CD14-positive monocyte (primary cell): ENCODE measurements around the gene BLOC1S3. TPM values are rescaled to one million over a fixed set of nuclear protein-coding genes. Genes with fewer than 3 reads are reported as not detected.

Source experiments
- DNase-seq, 3 donors: peaks; one replicate each; pipeline ENCODE4 v3.0.0-alpha.2; 2011 to 2022
- H2AFZ ChIP-seq: 2 replicates; pipeline ENCODE4 v1.6.0; 2012; ENCODE audit warnings: mild to moderate bottlenecking, low read depth, low read length, inconsistent platforms; ENCODE audit not compliant: insufficient read depth, poor library complexity, severe bottlenecking
- H3K27ac ChIP-seq, 2 donors: 1 replicate in 1 of 2; 2 replicates in 1 of 2; pipeline ENCODE4 v1.5.1; 2012 to 2013; ENCODE audit warnings: low read length in 2 of 2, control low read depth in 1 of 2, inconsistent platforms in 1 of 2, low read depth in 1 of 2, mild to moderate bottlenecking in 1 of 2
- H3K27me3 ChIP-seq, 2 donors: one replicate each; pipeline versions ENCODE4 v1.6.0 to v1.6.1; 2011 to 2013; ENCODE audit warnings: low read length in 2 of 2; ENCODE audit not compliant: control insufficient read depth in 2 of 2, insufficient read depth in 2 of 2
- H3K36me3 ChIP-seq, 2 donors: replicated peaks in 1 of 2; 1 replicate in 1 of 2; 2 replicates in 1 of 2; pipeline versions ENCODE4 v1.5.1 to v1.6.1; 2012 to 2013; ENCODE audit warnings: low read length in 2 of 2, control low read depth in 1 of 2, inconsistent platforms in 1 of 2, mild to moderate bottlenecking in 1 of 2; ENCODE audit not compliant: insufficient read depth in 2 of 2, control insufficient read depth in 1 of 2
- H3K4me1 ChIP-seq, 2 donors: 1 replicate in 1 of 2; 2 replicates in 1 of 2; pipeline versions ENCODE4 v1.5.1 to v1.6.1; 2012 to 2013; ENCODE audit warnings: low read length in 2 of 2, control low read depth in 1 of 2, inconsistent platforms in 1 of 2, mild to moderate bottlenecking in 1 of 2, moderate library complexity in 1 of 2; ENCODE audit not compliant: insufficient read depth in 2 of 2, control insufficient read depth in 1 of 2
- H3K4me2 ChIP-seq: replicated peaks from 2 replicates; pipeline ENCODE3; 2012; ENCODE audit warnings: low read length, moderate library complexity, mild to moderate bottlenecking; ENCODE audit not compliant: poor library complexity, severe bottlenecking; ENCODE audit errors: extremely low read depth
- H3K4me3 ChIP-seq, 3 experiments: fragments of 200-600 bp in 1 of 3; sonication (generic) in 1 of 3; replicated peaks in 1 of 3; 1 replicate in 2 of 3; 2 replicates in 1 of 3; pipeline ENCODE4 v1.5.1; 2011 to 2013; ENCODE audit warnings: low read length in 3 of 3, mild to moderate bottlenecking in 3 of 3, control low read depth in 2 of 3, low read depth in 2 of 3, inconsistent platforms in 1 of 3, moderate library complexity in 1 of 3
- H3K79me2 ChIP-seq: 2 replicates; pipeline ENCODE4 v1.6.0; 2012; ENCODE audit warnings: mild to moderate bottlenecking, control low read depth, inconsistent platforms, low read length, moderate library complexity; ENCODE audit not compliant: insufficient read depth
- H3K9ac ChIP-seq: 2 replicates; pipeline ENCODE4 v1.6.0; 2017; ENCODE audit warnings: low read length, mild to moderate bottlenecking; ENCODE audit not compliant: insufficient read depth, poor library complexity, severe bottlenecking
- H3K9me3 ChIP-seq, 2 donors: replicated peaks in 1 of 2; 1 replicate in 1 of 2; 2 replicates in 1 of 2; pipeline versions ENCODE4 v1.5.1 to v1.6.1; 2012 to 2013; ENCODE audit warnings: low read length in 2 of 2, control low read depth in 1 of 2; ENCODE audit not compliant: control insufficient read depth in 1 of 2, insufficient read depth in 1 of 2
- H4K20me1 ChIP-seq: 2 replicates; pipeline ENCODE4 v1.6.0; 2012; ENCODE audit warnings: mild to moderate bottlenecking, low read length, control low read depth, moderate library complexity; ENCODE audit not compliant: insufficient read depth
- H3K27ac Mint-ChIP-seq, 7 donors: one replicate each; pipeline ENCODE4 v1.8.0; 2020; ENCODE audit warnings: mild to moderate bottlenecking in 7 of 7, mixed read lengths in 7 of 7, moderate library complexity in 6 of 7, inconsistent platforms in 2 of 7
- H3K27me3 Mint-ChIP-seq, 3 donors: one replicate each; pipeline ENCODE4 v1.8.0; 2021 to 2022; ENCODE audit warnings: low read depth in 3 of 3, mild to moderate bottlenecking in 3 of 3, mixed read lengths in 3 of 3, moderate library complexity in 3 of 3, inconsistent platforms in 1 of 3
- H3K36me3 Mint-ChIP-seq, 2 donors: one replicate each; pipeline ENCODE4 v1.8.0; 2020; ENCODE audit warnings: mixed read lengths in 2 of 2, inconsistent platforms in 1 of 2, mild to moderate bottlenecking in 1 of 2
- H3K4me1 Mint-ChIP-seq: one replicate; pipeline ENCODE4 v1.8.0; 2020; ENCODE audit warnings: mild to moderate bottlenecking, mixed read lengths
- H3K4me3 Mint-ChIP-seq, 2 donors: one replicate each; pipeline ENCODE4 v1.8.0; 2020; ENCODE audit warnings: mild to moderate bottlenecking in 2 of 2, mixed read lengths in 2 of 2, moderate library complexity in 1 of 2
- H3K9me3 Mint-ChIP-seq, 7 donors: one replicate each; pipeline ENCODE4 v1.8.0; 2020 to 2022; ENCODE audit warnings: mixed read lengths in 7 of 7, mild to moderate bottlenecking in 6 of 7, moderate library complexity in 6 of 7, inconsistent platforms in 2 of 7
- WGBS: methylation state at CpG from one replicate; pipeline ENCODE4 v1.1.5; 2013; ENCODE audit warnings: missing lambda C conversion rate; ENCODE audit not compliant: insufficient coverage; 5-methylcytosine and 5-hydroxymethylcytosine counted together
- intact Hi-C, 2 donors: fragments of 100-400 bp; cut with micrococcal nuclease; formaldehyde crosslinking; loops; one replicate each; pipeline versions ENCODE4 v1.15.0 to v1.15.1; 2023
- polyA plus RNA-seq, 3 donors: library from polyadenylated mRNA; depleted of rRNA in 1 of 3; unstranded in 2 of 3; stranded (reverse) in 1 of 3; fragments of 300-500 nt in 2 of 3; fragments of >200 nt in 1 of 3; fragmentation: Illumina TruSeq in 2 of 3; gene quantifications; 1 replicate in 2 of 3; 2 replicates in 1 of 3; pipeline ENCODE4 v1.2.3, GENCODE V29; 2012 to 2021
- TF ChIP-seq, protein P1 (sequence below): fragments of 200-600 bp; IDR thresholded peaks from one replicate; pipeline ENCODE4 v1.8.0; 2022; ENCODE audit warnings: antibody characterized with exemption, mild to moderate bottlenecking

Gene BLOC1S3
- polyA plus RNA-seq, 3 donors, result 2.9 to 6.7 (median 4.7) TPM

DNA sequence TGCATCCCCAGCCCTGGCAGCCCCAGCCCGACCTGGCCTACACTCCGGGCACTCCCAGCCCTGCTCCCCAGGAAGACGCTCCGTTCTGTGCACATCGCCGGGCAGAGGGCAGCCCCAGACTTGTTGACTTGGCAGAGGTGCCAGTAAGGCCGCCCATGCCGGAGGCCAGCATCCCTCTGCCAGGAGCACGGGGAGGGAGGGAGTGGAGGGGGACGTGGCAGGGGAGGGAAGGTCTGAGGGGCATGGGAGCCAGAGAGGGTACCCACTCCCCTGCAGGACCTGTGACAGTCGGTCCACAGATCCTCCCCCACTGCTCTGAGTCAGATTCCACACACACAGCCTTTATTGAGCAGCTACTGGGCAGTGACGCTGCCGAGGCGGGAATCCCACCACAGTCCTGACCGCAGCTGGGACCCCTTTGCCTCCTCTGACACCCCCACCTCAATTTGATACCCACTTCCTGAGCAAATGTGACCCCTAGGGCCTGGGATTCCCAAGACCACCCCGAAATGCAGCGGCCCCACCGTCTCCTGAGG is 15.9 kb upstream of the BLOC1S3 start:
- H3K4me1 ChIP-seq, result peaks cover 9 to 14% of the 10 kb centered on the region in 2 donors
- H3K79me2 ChIP-seq, result no peaks in the 10 kb centered on the region
- H4K20me1 ChIP-seq, result no peaks in the 10 kb centered on the region
- TF ChIP-seq, protein P1, sequence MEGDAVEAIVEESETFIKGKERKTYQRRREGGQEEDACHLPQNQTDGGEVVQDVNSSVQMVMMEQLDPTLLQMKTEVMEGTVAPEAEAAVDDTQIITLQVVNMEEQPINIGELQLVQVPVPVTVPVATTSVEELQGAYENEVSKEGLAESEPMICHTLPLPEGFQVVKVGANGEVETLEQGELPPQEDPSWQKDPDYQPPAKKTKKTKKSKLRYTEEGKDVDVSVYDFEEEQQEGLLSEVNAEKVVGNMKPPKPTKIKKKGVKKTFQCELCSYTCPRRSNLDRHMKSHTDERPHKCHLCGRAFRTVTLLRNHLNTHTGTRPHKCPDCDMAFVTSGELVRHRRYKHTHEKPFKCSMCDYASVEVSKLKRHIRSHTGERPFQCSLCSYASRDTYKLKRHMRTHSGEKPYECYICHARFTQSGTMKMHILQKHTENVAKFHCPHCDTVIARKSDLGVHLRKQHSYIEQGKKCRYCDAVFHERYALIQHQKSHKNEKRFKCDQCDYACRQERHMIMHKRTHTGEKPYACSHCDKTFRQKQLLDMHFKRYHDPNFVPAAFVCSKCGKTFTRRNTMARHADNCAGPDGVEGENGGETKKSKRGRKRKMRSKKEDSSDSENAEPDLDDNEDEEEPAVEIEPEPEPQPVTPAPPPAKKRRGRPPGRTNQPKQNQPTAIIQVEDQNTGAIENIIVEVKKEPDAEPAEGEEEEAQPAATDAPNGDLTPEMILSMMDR, result no peak
- H3K27ac Mint-ChIP-seq, result no peak overlapping the region
- H2AFZ ChIP-seq, result no peak overlapping the region
- intact Hi-C loops, result no loop called here
- WGBS, result 95% methylated on average over 12 of the region's 18 CpGs
- peaks cover 0 to 6% of the 10 kb centered on the region in 2 donors for H3K27me3 ChIP-seq
- H3K4me3 Mint-ChIP-seq, result no peak overlapping the region
- H3K36me3 Mint-ChIP-seq, result peaks cover 0 to 3% of the 10 kb centered on the region in 2 donors
- no peaks in the 10 kb centered on the region for H3K9me3 ChIP-seq
- peaks cover 17% of the 10 kb centered on the region for H3K4me1 Mint-ChIP-seq
- no peak for DNase-seq
- no peaks in the 10 kb centered on the region for H3K36me3 ChIP-seq
- H3K4me2 ChIP-seq, result no peak overlapping the region
- no peak overlapping the region for H3K4me3 ChIP-seq
- no peaks in the 10 kb centered on the region for H3K9me3 Mint-ChIP-seq
- H3K9ac ChIP-seq, result no peak overlapping the region
- peaks cover 22 to 49% (median 36%) of the 10 kb centered on the region in 3 donors for H3K27me3 Mint-ChIP-seq
- no peak overlapping the region for H3K27ac ChIP-seq

DNA sequence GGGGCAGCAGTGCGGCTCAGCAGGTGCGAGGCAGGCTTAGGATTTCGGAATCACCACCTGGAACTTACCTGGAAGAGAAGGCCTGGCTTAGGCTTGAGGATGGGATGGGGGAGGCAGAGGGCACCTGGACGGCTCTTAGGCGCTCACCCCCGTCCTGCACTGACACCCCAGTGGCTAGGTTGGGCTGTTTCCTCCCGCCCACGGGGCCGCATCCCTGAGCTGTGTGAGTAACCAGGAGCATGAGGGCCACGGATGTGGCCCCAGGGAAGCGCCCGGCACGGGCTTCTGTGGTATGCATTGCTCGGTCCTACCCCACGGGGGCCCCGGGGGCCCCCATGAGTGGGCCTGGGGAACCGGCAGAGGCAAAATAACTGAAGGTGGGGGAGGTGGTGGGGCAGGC is 15.4 kb upstream of the BLOC1S3 start:
- no peaks in the 10 kb centered on the region for H3K9me3 ChIP-seq
- DNase-seq, result no peak
- peaks cover 0 to 3% of the 10 kb centered on the region in 2 donors for H3K36me3 Mint-ChIP-seq
- H3K4me2 ChIP-seq, result no peak overlapping the region
- no peak overlapping the region for H3K27ac Mint-ChIP-seq
- H3K4me3 Mint-ChIP-seq, result no peak overlapping the region
- no peak overlapping the region for H2AFZ ChIP-seq
- H4K20me1 ChIP-seq, result no peaks in the 10 kb centered on the region
- H3K27me3 ChIP-seq, result peaks cover 0 to 6% of the 10 kb centered on the region in 2 donors
- H3K4me1 Mint-ChIP-seq, result peaks cover 17% of the 10 kb centered on the region
- H3K79me2 ChIP-seq, result no peaks in the 10 kb centered on the region
- WGBS, result 92% methylated on average over 14 of the region's 17 CpGs
- H3K4me3 ChIP-seq, result no peak overlapping the region
- peaks cover 17 to 44% (median 32%) of the 10 kb centered on the region in 3 donors for H3K27me3 Mint-ChIP-seq
- intact Hi-C loops, result no loop called here
- H3K4me1 ChIP-seq, result peaks cover 9 to 14% of the 10 kb centered on the region in 2 donors
- TF ChIP-seq, protein P1, result no peak
- H3K27ac ChIP-seq, result no peak overlapping the region
- no peak overlapping the region for H3K9ac ChIP-seq
- no peaks in the 10 kb centered on the region for H3K36me3 ChIP-seq
- H3K9me3 Mint-ChIP-seq, result no peaks in the 10 kb centered on the region
